BLaER1 treated with 17β-estradiol and CSF1 and Interleukin-3, amounts not matched to agents 10 nM and 100 nM (cell line): Measurements from ENCODE around the gene ANO9.
A peak's percentile ranks its signal among the peaks of the same experiment; 100 is the strongest.
"Not testable (repeated sequence)": the region's sequence is repeated elsewhere in the genome, so short reads cannot be mapped to it uniquely, and the experiment has no call there.

Experiments
- H3K27ac ChIP-seq, 11 experiments: shearing (Covaris generic); formaldehyde crosslinking; 2 replicates each; pipeline ENCODE4 v1.8.1; 2022
- H3K27me3 ChIP-seq, 11 experiments: shearing (Covaris generic); formaldehyde crosslinking; 2 replicates each; pipeline ENCODE4 v1.8.1; 2022
- H3K36me3 ChIP-seq, 11 experiments: shearing (Covaris generic); formaldehyde crosslinking; 2 replicates each; pipeline ENCODE4 v1.8.1; 2022
- H3K4me1 ChIP-seq, 10 experiments: shearing (Covaris generic); formaldehyde crosslinking; 2 replicates each; pipeline ENCODE4 v1.8.1; 2022
- H3K4me2 ChIP-seq, 11 experiments: shearing (Covaris generic); formaldehyde crosslinking; 2 replicates each; pipeline ENCODE4 v1.8.1; 2022
- H3K4me3 ChIP-seq, 10 experiments: shearing (Covaris generic); formaldehyde crosslinking; 2 replicates each; pipeline ENCODE4 v1.8.1; 2022
- H3K9ac ChIP-seq, 11 experiments: shearing (Covaris generic); formaldehyde crosslinking; 2 replicates each; pipeline ENCODE4 v1.8.1; 2022
- H3K9me3 ChIP-seq, 11 experiments: shearing (Covaris generic); formaldehyde crosslinking; replicated peaks in 1 of 11; 2 replicates each; pipeline ENCODE4 v1.8.1; 2022
- H4K20me1 ChIP-seq, 11 experiments: shearing (Covaris generic); formaldehyde crosslinking; 2 replicates each; pipeline ENCODE4 v1.8.1; 2022
- Cebpa-rat ChIP-seq, 11 experiments: shearing (Covaris generic); IDR thresholded peaks; 2 replicates each; pipeline ENCODE4 v1.8.1; 2022

ANO9 gene

DNA sequence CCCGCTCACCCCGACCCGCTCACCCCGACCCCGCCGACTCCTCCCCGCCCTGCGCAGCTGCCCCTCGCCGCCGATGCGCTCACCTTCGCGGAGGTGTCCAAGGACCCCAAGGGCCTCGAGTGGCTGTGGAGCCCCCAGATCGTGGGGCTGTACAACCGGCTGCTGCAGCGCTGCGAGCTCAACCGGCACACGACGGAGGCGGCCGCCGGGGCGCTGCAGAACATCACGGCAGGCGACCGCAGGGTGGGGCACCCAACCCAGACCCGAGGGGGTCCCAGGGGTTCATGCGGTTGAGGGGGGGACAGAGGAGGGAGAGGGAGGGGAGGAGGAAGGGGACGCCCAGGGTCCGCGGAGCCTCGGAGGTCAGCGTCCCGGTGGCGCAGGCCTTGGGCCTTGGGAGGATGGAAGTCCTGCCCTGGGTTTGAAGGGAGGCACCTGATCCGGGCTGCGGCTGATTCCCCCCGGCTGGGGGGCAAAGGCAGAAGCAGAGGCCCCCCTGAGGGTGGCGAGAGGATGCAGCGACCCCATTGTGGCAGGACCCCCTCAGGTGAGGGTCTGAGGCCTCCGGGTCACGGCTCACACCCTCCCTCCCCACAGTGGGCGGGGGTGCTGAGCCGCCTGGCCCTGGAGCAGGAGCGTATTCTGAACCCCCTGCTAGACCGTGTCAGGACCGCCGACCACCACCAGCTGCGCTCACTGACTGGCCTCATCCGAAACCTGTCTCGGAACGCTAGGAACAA lies 38.6 kb downstream of the ANO9 start:
- peaks cover 14 to 25% (median 17%) of the 10 kb centered on the region in 11 experiments for H3K27me3 ChIP-seq

GRCh38 chr11:401196-401595 lies 40.6 kb downstream of the ANO9 start:
- Histone ChIP-seq H3K27me3 (peaks cover 14 to 25% (median 17%) of the 10 kb centered on the region in 11 experiments), H3K4me1 (peaks cover 7 to 38% (median 19%) of the 10 kb centered on the region in 10 experiments), H3K9me3 (peaks cover 0 to 11% (median 7%) of the 10 kb centered on the region in 11 experiments; a peak in 13 of 22 replicates), H4K20me1 (peaks cover 0 to 14% (median 0%) of the 10 kb centered on the region in 11 experiments; a peak in 5 of 22 replicates)
- not testable (repeated sequence) for H3K4me2 ChIP-seq, H3K9ac ChIP-seq, H3K36me3 ChIP-seq, H3K27ac ChIP-seq, H3K4me3 ChIP-seq

More for the DNA sequence above, 38.6 kb downstream of the ANO9 start:
- Histone ChIP-seq H3K4me1 (peaks cover 16 to 38% (median 23%) of the 10 kb centered on the region in 10 experiments), H3K9me3 (peaks cover 0 to 11% (median 7%) of the 10 kb centered on the region in 11 experiments; a peak in 13 of 22 replicates), H3K4me3 (no peak overlapping the region), H3K36me3 (no peaks in the 10 kb centered on the region), H4K20me1 (peaks cover 0 to 11% (median 0%) of the 10 kb centered on the region in 11 experiments; a peak in 4 of 22 replicates), H3K9ac (no peak overlapping the region), H3K27ac (no peak overlapping the region), H3K4me2 (no peak overlapping the region)
- TF ChIP-seq Cebpa-rat (IDR thresholded peaks at IDR 0.05), result no peak

DNA sequence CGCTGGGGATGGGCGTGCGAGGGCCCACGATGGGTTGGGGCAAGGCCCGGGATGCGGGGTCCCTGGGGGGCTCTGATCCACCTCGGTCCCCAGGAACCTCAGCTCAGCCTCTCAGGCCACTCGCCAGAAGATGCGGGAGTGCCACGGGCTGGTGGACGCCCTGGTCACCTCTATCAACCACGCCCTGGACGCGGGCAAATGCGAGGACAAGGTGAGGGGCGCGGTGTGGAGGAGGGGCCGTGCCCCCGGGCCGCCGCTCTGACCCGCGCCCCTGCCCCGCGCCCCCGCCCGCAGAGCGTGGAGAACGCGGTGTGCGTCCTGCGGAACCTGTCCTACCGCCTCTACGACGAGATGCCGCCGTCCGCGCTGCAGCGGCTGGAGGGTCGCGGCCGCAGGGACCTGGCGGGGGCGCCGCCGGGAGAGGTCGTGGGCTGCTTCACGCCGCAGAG lies 41.5 kb downstream of the ANO9 start:
- no peak overlapping the region for H3K4me3 ChIP-seq
- H3K36me3 ChIP-seq, result no peaks in the 10 kb centered on the region
- peaks cover 14 to 25% (median 17%) of the 10 kb centered on the region in 11 experiments for H3K27me3 ChIP-seq
- peaks cover 0 to 11% (median 7%) of the 10 kb centered on the region in 11 experiments; a peak in 13 of 22 replicates for H3K9me3 ChIP-seq
- H3K4me1 ChIP-seq, result peaks cover 0 to 32% (median 13%) of the 10 kb centered on the region in 10 experiments; a peak in 14 of 20 replicates
- H3K27ac ChIP-seq, result no peak overlapping the region
- no peak overlapping the region for H3K9ac ChIP-seq
- peaks cover 0 to 14% (median 0%) of the 10 kb centered on the region in 11 experiments; a peak in 1 of 22 replicates for H4K20me1 ChIP-seq
- no peak overlapping the region for H3K4me2 ChIP-seq
- TF ChIP-seq Cebpa-rat (IDR thresholded peaks at IDR 0.05), result no peak

DNA sequence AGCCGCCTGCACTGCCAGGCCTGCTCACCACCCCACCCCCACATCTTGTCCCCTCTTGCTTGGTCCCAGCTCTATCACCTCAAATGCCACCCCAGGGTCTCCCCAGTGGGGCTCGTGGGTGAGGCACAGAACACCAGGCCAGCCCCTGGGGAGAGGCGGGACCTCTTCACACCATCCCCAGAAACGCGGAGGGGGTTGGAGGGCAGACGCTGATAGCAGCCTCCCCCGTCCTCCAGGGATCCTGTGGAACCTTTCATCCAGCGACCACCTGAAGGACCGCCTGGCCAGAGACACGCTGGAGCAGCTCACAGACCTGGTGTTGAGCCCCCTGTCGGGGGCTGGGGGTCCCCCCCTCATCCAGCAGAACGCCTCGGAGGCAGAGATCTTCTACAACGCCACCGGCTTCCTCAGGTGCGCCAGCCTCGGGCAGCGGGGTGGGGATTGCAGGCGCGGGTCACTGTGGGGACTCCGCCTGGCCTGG lies 42.0 kb downstream of the ANO9 start:
- Histone ChIP-seq H4K20me1 (peaks cover 0 to 9% (median 0%) of the 10 kb centered on the region in 11 experiments; a peak in 1 of 22 replicates), H3K36me3 (no peaks in the 10 kb centered on the region), H3K27me3 (peaks cover 14 to 25% (median 17%) of the 10 kb centered on the region in 11 experiments), H3K4me3 (no peak overlapping the region), H3K9me3 (peaks cover 0 to 11% (median 7%) of the 10 kb centered on the region in 11 experiments; a peak in 13 of 22 replicates), H3K27ac (no peak overlapping the region), H3K4me2 (no peak overlapping the region), H3K4me1 (peaks cover 0 to 27% (median 16%) of the 10 kb centered on the region in 10 experiments; a peak in 15 of 20 replicates), H3K9ac (no peak overlapping the region)
- no peak for TF ChIP-seq Cebpa-rat (IDR thresholded peaks at IDR 0.05)

- TF ChIP-seq Cebpa-rat (IDR thresholded peaks at IDR 0.05), result no peak
- Histone ChIP-seq H3K9ac (no peak overlapping the region), H3K4me1 (peaks cover 0 to 28% (median 18%) of the 10 kb centered on the region in 10 experiments; a peak in 16 of 20 replicates), H3K27ac (no peak overlapping the region), H3K4me3 (no peak overlapping the region), H3K27me3 (peaks cover 14 to 25% (median 17%) of the 10 kb centered on the region in 11 experiments), H3K4me2 (no peak overlapping the region), H4K20me1 (peaks cover 0 to 8% (median 0%) of the 10 kb centered on the region in 11 experiments; a peak in 1 of 22 replicates), H3K36me3 (no peaks in the 10 kb centered on the region), H3K9me3 (peaks cover 0 to 11% (median 7%) of the 10 kb centered on the region in 11 experiments; a peak in 13 of 22 replicates)
Measured at GRCh38 chr11:398826-399225, 43.0 kb downstream of the ANO9 start.

DNA sequence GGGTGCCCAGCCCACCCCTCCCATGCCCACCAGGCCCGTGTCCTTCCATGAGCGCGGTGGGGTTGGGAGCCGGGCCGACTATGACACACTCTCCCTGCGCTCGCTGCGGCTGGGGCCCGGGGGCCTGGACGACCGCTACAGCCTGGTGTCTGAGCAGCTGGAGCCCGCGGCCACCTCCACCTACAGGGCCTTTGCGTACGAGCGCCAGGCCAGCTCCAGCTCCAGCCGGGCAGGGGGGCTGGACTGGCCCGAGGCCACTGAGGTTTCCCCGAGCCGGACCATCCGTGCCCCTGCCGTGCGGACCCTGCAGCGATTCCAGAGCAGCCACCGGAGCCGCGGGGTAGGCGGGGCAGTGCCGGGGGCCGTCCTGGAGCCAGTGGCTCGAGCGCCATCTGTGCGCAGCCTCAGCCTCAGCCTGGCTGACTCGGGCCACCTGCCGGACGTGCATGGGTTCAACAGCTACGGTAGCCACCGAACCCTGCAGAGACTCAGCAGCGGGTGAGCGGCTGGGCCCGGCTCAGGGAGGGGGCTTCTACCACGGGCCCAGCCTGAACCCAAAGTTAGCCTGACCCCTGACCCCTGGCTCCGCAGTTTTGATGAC lies 44.8 kb downstream of the ANO9 start:
- Histone ChIP-seq H3K9ac (peak overlapping the region in 10 of 11 experiments; percentile 40 to 61 (median 52); a peak in 19 of 22 replicates), H3K36me3 (no peaks in the 10 kb centered on the region), H3K4me3 (peak overlapping the region; percentile 37 to 67 (median 52); a peak in 18 of 20 replicates)

GRCh38 chr11:396511-396947 lies 45.3 kb downstream of the ANO9 start:
- Histone ChIP-seq H3K4me2 (peak overlapping the region; percentile 65 to 90 (median 80)), H3K27me3 (peaks cover 14 to 18% (median 17%) of the 10 kb centered on the region in 11 experiments), H3K36me3 (no peaks in the 10 kb centered on the region), H3K9me3 (peaks cover 0 to 11% (median 7%) of the 10 kb centered on the region in 11 experiments; a peak in 13 of 22 replicates), H3K4me3 (peak overlapping the region; percentile 37 to 67 (median 52); a peak in 18 of 20 replicates), H3K4me1 (peaks cover 0 to 35% (median 20%) of the 10 kb centered on the region in 10 experiments; a peak in 16 of 20 replicates), H3K9ac (peak overlapping the region in 10 of 11 experiments; percentile 40 to 61 (median 52); a peak in 18 of 22 replicates), H3K27ac (no peak overlapping the region), H4K20me1 (peaks cover 0 to 8% (median 0%) of the 10 kb centered on the region in 11 experiments; a peak in 1 of 22 replicates)
- no peak for TF ChIP-seq Cebpa-rat (IDR thresholded peaks at IDR 0.05)

More for the DNA sequence above, 44.8 kb downstream of the ANO9 start:
- peaks cover 0 to 8% (median 0%) of the 10 kb centered on the region in 11 experiments; a peak in 1 of 22 replicates for H4K20me1 ChIP-seq
- H3K4me1 ChIP-seq, result peaks cover 0 to 35% (median 20%) of the 10 kb centered on the region in 10 experiments; a peak in 16 of 20 replicates
- no peak for TF ChIP-seq Cebpa-rat (IDR thresholded peaks at IDR 0.05)
- peaks cover 14 to 18% (median 17%) of the 10 kb centered on the region in 11 experiments for H3K27me3 ChIP-seq
- H3K27ac ChIP-seq, result no peak overlapping the region
- H3K4me2 ChIP-seq, result peak overlapping the region; percentile 65 to 90 (median 80)
- H3K9me3 ChIP-seq, result peaks cover 0 to 11% (median 7%) of the 10 kb centered on the region in 11 experiments; a peak in 13 of 22 replicates

DNA sequence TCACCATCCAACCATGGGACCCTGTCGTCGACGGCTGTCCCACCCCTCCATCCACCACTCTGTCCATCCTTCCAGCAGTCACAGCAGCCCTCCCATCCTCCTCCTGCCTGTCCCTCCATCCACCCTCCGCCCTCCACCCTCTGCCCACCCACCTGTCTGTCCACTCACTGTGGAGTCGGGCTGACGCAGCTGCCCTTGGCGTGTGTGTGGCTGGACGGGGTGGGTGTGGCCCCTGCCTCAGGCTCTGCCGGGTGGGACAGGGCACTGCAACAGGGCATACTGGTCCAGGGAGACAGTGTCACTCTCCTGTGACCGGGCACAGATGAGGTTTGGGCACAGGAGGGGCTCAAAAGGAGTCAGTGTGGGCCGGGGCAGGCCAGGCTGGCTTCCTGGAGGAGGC lies 45.9 kb downstream of the ANO9 start:
- Histone ChIP-seq H3K36me3 (no peaks in the 10 kb centered on the region), H3K27me3 (peaks cover 14 to 18% (median 17%) of the 10 kb centered on the region in 11 experiments), H3K4me3 (no peak overlapping the region), H3K9me3 (peaks cover 0 to 11% (median 7%) of the 10 kb centered on the region in 11 experiments; a peak in 13 of 22 replicates), H4K20me1 (peaks cover 0 to 8% (median 0%) of the 10 kb centered on the region in 11 experiments; a peak in 1 of 22 replicates), H3K4me2 (peak overlapping the region in 7 of 11 experiments; percentile 65 to 88 (median 77); a peak in 8 of 22 replicates), H3K27ac (no peak overlapping the region), H3K4me1 (peaks cover 0 to 35% (median 20%) of the 10 kb centered on the region in 10 experiments; a peak in 16 of 20 replicates), H3K9ac (0 out of 22 replicates have a peak overlapping the region, but pooled peaks of 1 of the 11 experiments have one; percentile 41)
- no peak for TF ChIP-seq Cebpa-rat (IDR thresholded peaks at IDR 0.05)
